Panc1 (cell line): Measurements from ENCODE around the gene WBP1L. TPM values are rescaled to one million over a fixed set of nuclear protein-coding genes. Genes with fewer than 3 reads are reported as not detected.
A peak's percentile ranks its signal among the peaks of the same experiment; 100 is the strongest.
"Not testable (repeated sequence)": the region's sequence is repeated elsewhere in the genome, so short reads cannot be mapped to it uniquely, and the experiment has no call there.

Experiments used
- ATAC-seq: fragments of 200-7000 bp; cut with Tn5 transposase; 2 replicates; pipeline ENCODE4 v1.9.1; 2020; ENCODE audit warnings: mild to moderate bottlenecking, moderate library complexity
- BruUV-seq: library from RNA; stranded (reverse); fragments of 400-500 nt; replicated peaks from 2 replicates; lab custom pipeline; 2021; lab: Mats Ljungman, UMichigan
- CTCF ChIA-PET: fragments of 300-600 bp; sonication (Branson Sonifier 250); formaldehyde crosslinking; loops from one replicate; lab custom pipeline; 2022; ENCODE audit warnings: antibody characterized with exemption; lab: Charles Lee
- POLR2A ChIA-PET: fragments of 300-600 bp; sonication (Branson Sonifier 250); formaldehyde crosslinking; loops from one replicate; lab custom pipeline; 2022; ENCODE audit warnings: antibody characterized with exemption; lab: Charles Lee
- DNase-seq: peaks from one replicate; pipeline ENCODE4 v3.0.0-alpha.2; 2010; ENCODE audit warnings: low read depth, low spot score
- H3K27ac ChIP-seq: 2 replicates; pipeline ENCODE4 v1.5.1; 2011; ENCODE audit warnings: mild to moderate bottlenecking, low read length, inconsistent platforms
- H3K27me3 ChIP-seq: fragments of 200-500 bp; sonication (Bioruptor generic); 2 replicates; pipeline ENCODE4 v1.6.0; 2014; ENCODE audit warnings: low read length, inconsistent platforms; ENCODE audit not compliant: control insufficient read depth, insufficient read depth
- H3K36me3 ChIP-seq: fragments of 200-500 bp; sonication (Bioruptor generic); 2 replicates; pipeline ENCODE4 v1.5.1; 2014; ENCODE audit warnings: inconsistent platforms, mild to moderate bottlenecking, low read length, moderate library complexity; ENCODE audit not compliant: control insufficient read depth, insufficient read depth
- H3K4me1 ChIP-seq: 2 replicates; pipeline ENCODE4 v1.5.1; 2011; ENCODE audit warnings: inconsistent platforms, mild to moderate bottlenecking, low read length, moderate library complexity; ENCODE audit not compliant: control insufficient read depth, insufficient read depth
- H3K4me3 ChIP-seq, 2 experiments: 2 replicates each; pipeline ENCODE4 v1.5.1; 2011 to 2012; ENCODE audit warnings: low read depth in 2 of 2, low read length in 2 of 2, mild to moderate bottlenecking in 2 of 2, inconsistent platforms in 1 of 2, moderate library complexity in 1 of 2
- H3K9me3 ChIP-seq: fragments of 200-500 bp; sonication (Bioruptor generic); 2 replicates; pipeline ENCODE4 v1.5.1; 2014; ENCODE audit warnings: low read depth, mild to moderate bottlenecking, inconsistent platforms, low read length, moderate library complexity; ENCODE audit not compliant: control insufficient read depth, insufficient read depth
- POLR2AphosphoS5 ChIP-seq: IDR thresholded peaks from 2 replicates; pipeline ENCODE4 v1.6.1; 2012; ENCODE audit warnings: mild to moderate bottlenecking, low read depth, low read length, moderate library complexity
- REST ChIP-seq, 2 experiments: IDR thresholded peaks; 2 replicates each; pipeline ENCODE4 v1.6.1; 2011 to 2012; ENCODE audit warnings: low read depth in 2 of 2, control low read depth in 1 of 2, low read length in 1 of 2, mild to moderate bottlenecking in 1 of 2, moderate library complexity in 1 of 2; ENCODE audit not compliant: insufficient read depth in 1 of 2
- SIN3A ChIP-seq: IDR thresholded peaks from 2 replicates; pipeline ENCODE4 v1.6.1; 2012; ENCODE audit warnings: low read depth, mild to moderate bottlenecking, low read length, moderate library complexity, borderline replicate concordance; ENCODE audit not compliant: insufficient read depth
- TCF7L2 ChIP-seq: IDR thresholded peaks from 2 replicates; pipeline ENCODE4 v1.6.1; 2011; ENCODE audit warnings: mild to moderate bottlenecking, low read depth, low read length, inconsistent platforms
- in situ Hi-C: cut with HindIII; loops from 2 replicates; pipeline ENCODE4 v1.10.0; 2016; ENCODE audit warnings: low sequenced_read_pairs, low pct_unique_long_range_greater_than_20kb
- intact Hi-C: fragments of 100-400 bp; cut with micrococcal nuclease; formaldehyde crosslinking; loops from one replicate; pipeline ENCODE4 v1.10.0; 2022; ENCODE audit not compliant: unreplicated experiment
- total RNA-seq: library from RNA; stranded (reverse); gene quantifications from one replicate; pipeline ENCODE4 v1.2.1, GENCODE V29; 2021; ENCODE audit not compliant: unreplicated experiment
- TF ChIP-seq, protein P1 (sequence below): fragments of 450-650 bp; IDR thresholded peaks from 2 replicates; pipeline ENCODE4 v1.5.1; 2017; ENCODE audit warnings: mild to moderate bottlenecking

WBP1L gene
- total RNA-seq, 1 experiment from 2014 or later = 91.3 TPM

DNA sequence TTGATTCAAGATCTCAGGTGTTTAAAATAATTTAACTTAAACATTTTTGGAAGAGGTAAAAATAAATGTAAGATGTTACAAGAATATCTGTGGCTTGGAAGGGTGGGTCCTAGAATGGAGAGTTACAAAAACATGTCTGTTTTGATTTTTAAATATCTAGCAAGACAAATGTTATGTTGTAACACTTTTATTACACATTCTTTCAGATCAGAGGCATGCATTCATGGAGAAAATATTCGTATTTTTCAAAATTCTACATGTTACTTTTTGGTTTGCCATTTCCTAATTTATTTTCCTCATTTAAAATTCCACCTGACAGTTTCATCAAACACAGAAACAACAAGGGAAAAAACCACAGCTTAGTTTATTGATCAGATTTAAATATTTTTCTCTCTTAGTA, 10.0 kb downstream of the WBP1L start:
- DNase-seq = no peak
- CTCF ChIA-PET = interaction anchor here (0.7 to 1.4 kb wide), 3 partner anchors 24 to 77 kb away, joined by 4 to 11 read pairs (median 4); no protein-coding TSS in a partner anchor
- Histone ChIP-seq H3K27ac (peak overlapping the region; percentile 75), H3K36me3 (no peaks in the 10 kb centered on the region), H3K9me3 (no peaks in the 10 kb centered on the region), H3K4me1 (peaks cover 23% of the 10 kb centered on the region), H3K4me3 (no peak overlapping the region), H3K27me3 (no peaks in the 10 kb centered on the region)
- TF ChIP-seq REST (IDR thresholded peaks at IDR 0.05; ENCODE audit: insufficient read depth in 1 of 2, low read depth in 2 of 2, low read length in 1 of 2) = no peak
- no peak for TF ChIP-seq SIN3A
- TF ChIP-seq, protein P1, sequence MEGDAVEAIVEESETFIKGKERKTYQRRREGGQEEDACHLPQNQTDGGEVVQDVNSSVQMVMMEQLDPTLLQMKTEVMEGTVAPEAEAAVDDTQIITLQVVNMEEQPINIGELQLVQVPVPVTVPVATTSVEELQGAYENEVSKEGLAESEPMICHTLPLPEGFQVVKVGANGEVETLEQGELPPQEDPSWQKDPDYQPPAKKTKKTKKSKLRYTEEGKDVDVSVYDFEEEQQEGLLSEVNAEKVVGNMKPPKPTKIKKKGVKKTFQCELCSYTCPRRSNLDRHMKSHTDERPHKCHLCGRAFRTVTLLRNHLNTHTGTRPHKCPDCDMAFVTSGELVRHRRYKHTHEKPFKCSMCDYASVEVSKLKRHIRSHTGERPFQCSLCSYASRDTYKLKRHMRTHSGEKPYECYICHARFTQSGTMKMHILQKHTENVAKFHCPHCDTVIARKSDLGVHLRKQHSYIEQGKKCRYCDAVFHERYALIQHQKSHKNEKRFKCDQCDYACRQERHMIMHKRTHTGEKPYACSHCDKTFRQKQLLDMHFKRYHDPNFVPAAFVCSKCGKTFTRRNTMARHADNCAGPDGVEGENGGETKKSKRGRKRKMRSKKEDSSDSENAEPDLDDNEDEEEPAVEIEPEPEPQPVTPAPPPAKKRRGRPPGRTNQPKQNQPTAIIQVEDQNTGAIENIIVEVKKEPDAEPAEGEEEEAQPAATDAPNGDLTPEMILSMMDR = no peak
- TF ChIP-seq POLR2AphosphoS5 = no peak
- TF ChIP-seq TCF7L2 = no peak
- intact Hi-C loops = no loop called here
- no peak for ATAC-seq
- POLR2A ChIA-PET = no interaction called here
- BruUV-seq = no TSS peak
- in situ Hi-C loops = no loop called here

DNA sequence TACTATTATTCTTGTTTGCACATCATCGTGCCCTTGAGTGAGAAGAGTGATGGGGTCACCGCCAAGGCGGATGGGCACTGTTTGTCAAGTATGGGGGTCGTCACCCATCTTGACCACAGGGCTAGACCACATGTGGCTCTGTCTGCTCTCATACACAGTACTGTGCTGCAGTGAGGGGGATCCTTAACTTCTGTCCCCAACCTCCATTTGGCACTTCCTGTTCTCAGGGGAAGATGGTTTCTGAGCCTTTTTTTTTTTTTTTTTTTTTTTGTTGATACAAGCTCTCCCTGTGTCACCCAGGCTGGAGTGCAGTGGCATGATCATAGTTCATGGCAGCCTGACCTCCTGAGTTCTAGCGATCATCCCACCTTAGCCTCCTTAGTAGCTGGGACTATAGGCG, 13.6 kb downstream of the WBP1L start:
- in situ Hi-C loops (no loop called here), intact Hi-C loops (no loop called here)

DNA sequence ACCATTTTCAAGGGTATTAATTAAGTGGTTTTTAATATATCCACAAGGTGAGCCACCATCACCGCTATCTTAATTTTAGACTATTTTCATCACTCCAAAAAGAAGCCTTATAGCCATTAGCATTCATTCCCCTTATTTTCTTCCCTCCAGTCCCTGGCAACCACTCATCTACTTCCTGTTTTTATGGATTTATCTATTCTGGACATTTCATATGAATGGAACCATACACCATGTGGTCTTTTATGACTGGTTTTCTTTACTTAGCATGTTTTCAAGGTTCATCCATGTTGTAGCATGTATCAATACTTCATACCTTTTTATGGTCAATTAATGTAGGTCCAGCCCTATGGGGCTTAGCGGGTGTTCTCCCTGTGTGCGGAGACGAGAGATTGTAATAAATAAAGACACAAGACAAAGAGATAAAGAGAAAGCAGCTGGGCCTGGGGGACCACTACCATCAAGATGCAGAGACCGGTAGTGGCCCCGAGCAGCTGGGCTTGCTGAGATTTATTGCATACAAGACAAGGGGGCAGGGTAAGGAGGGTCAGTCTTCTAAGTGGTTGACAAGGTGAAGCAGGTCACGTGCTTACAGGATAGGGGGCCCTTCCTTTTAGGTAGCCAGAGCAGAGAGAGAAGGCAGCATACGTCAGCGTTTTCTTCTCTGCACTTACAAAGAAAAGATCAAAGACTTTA, 14.6 kb downstream of the WBP1L start:
- BruUV-seq = no TSS peak
- intact Hi-C loops = no loop called here
- ChIA-PET POLR2A (interaction anchor here (0.8 kb wide), 1 partner anchor 9 kb away, joined by 5 read pairs; no protein-coding TSS in a partner anchor), CTCF (no interaction called here)
- no peak for TF ChIP-seq TCF7L2
- TF ChIP-seq, protein P1 = no peak
- TF ChIP-seq SIN3A = no peak
- TF ChIP-seq POLR2AphosphoS5 = no peak
- Histone ChIP-seq H3K27me3 (no peaks in the 10 kb centered on the region), H3K4me3 (no peak overlapping the region), H3K27ac (peak overlapping the region; percentile 8; the same call in 1 of the 2 replicates), H3K4me1 (peaks cover 18% of the 10 kb centered on the region), H3K36me3 (no peaks in the 10 kb centered on the region), H3K9me3 (no peaks in the 10 kb centered on the region)
- ATAC-seq (no peak), DNase-seq (no peak)
- in situ Hi-C loops = no loop called here

More for the DNA sequence above, 13.6 kb downstream of the WBP1L start:
- no peak for TF ChIP-seq SIN3A
- TF ChIP-seq POLR2AphosphoS5 = no peak
- no peak for ATAC-seq
- H3K4me3 ChIP-seq = no peak overlapping the region
- no peaks in the 10 kb centered on the region for H3K27me3 ChIP-seq
- H3K4me1 ChIP-seq = peaks cover 20% of the 10 kb centered on the region
- H3K9me3 ChIP-seq = no peaks in the 10 kb centered on the region
- BruUV-seq = no TSS peak
- H3K36me3 ChIP-seq = no peaks in the 10 kb centered on the region
- CTCF ChIA-PET = no interaction called here
- no peak for DNase-seq
- peak overlapping the region; percentile 13; the same call in 1 of the 2 replicates for H3K27ac ChIP-seq
- POLR2A ChIA-PET = interaction anchor here (0.6 kb wide), 2 partner anchors 10 to 13 kb away, joined by 3 to 6 read pairs; no protein-coding TSS in a partner anchor

- H3K27ac ChIP-seq, H3K4me3 ChIP-seq, intact Hi-C loops, CTCF ChIA-PET, DNase-seq, ATAC-seq, H3K36me3 ChIP-seq, H3K27me3 ChIP-seq, in situ Hi-C loops, H3K9me3 ChIP-seq: not testable (repeated sequence)
- peaks cover 15% of the 10 kb centered on the region for H3K4me1 ChIP-seq
- TSS peak; percentile 25 for BruUV-seq
- POLR2A ChIA-PET = interaction anchor here (0.8 kb wide), 1 partner anchor 8 kb away, joined by 5 read pairs; no protein-coding TSS in a partner anchor
Measured at GRCh38 chr10:102758933-102759262, 15.2 kb downstream of the WBP1L start.
